Gastrocnemius medialis (tissue), 4 donors: ENCODE data around the gene C2orf78. TPM values are rescaled to one million over a fixed set of nuclear protein-coding genes. Genes with fewer than 3 reads are reported as not detected.

Experiments used
- ATAC-seq, 2 donors: fragments of 150-250 bp; one replicate each; pipeline ENCODE4 v1.9.1; 2016
- DNase-seq, 2 donors: peaks; one replicate each; pipeline ENCODE4 v3.0.0-alpha.2; 2019
- H3K27ac ChIP-seq, 4 donors: fragments of 200-600 bp; sonication (generic); 1 replicate in 1 of 4; 2 replicates in 3 of 4; pipeline ENCODE4 v1.5.1; 2016 to 2018; ENCODE audit warnings: mild to moderate bottlenecking in 2 of 4, moderate library complexity in 1 of 4
- H3K27me3 ChIP-seq, 3 donors: fragments of 200-600 bp; sonication (generic) in 2 of 3; 1 replicate in 1 of 3; 2 replicates in 2 of 3; pipeline versions ENCODE4 v1.5.1 to v1.6.0; 2016 to 2019; ENCODE audit warnings: mild to moderate bottlenecking in 1 of 3, moderate library complexity in 1 of 3
- H3K36me3 ChIP-seq, 2 donors: fragments of 200-600 bp; sonication (generic) in 1 of 2; one replicate each; pipeline ENCODE4 v1.5.1; 2017 to 2018
- H3K4me1 ChIP-seq, 2 donors: fragments of 200-600 bp; sonication (generic) in 1 of 2; one replicate each; pipeline ENCODE4 v1.5.1; 2016 to 2017; ENCODE audit warnings: mild to moderate bottlenecking in 2 of 2
- H3K4me3 ChIP-seq, 4 donors: fragments of 200-600 bp; sonication (generic) in 3 of 4; 1 replicate in 1 of 4; 2 replicates in 3 of 4; pipeline ENCODE4 v1.5.1; 2016 to 2019; ENCODE audit warnings: mild to moderate bottlenecking in 2 of 4
- H3K9me3 ChIP-seq, 3 donors: fragments of 200-600 bp; sonication (generic) in 2 of 3; 1 replicate in 1 of 3; 2 replicates in 2 of 3; pipeline ENCODE4 v1.5.1; 2016 to 2019
- POLR2A ChIP-seq, 2 donors: fragments of 450-650 bp; IDR thresholded peaks; one replicate each; pipeline ENCODE4 v1.6.1; 2017; ENCODE audit warnings: antibody characterized with exemption in 2 of 2, mild to moderate bottlenecking in 2 of 2, moderate library complexity in 2 of 2
- in situ Hi-C, 4 donors: fragments of 200-750 bp; cut with MboI; loops; one replicate each; pipeline versions ENCODE4 v1.15.0 to v1.8.0; 2017; ENCODE audit warnings: low sequenced_read_pairs in 4 of 4
- intact Hi-C: fragments of 100-400 bp; cut with DNase I; formaldehyde crosslinking; loops from one replicate; pipeline ENCODE4 v1.15.1; 2023; ENCODE audit warnings: low total_unique reads
- total RNA-seq, 4 donors: library from RNA; depleted of rRNA; stranded (reverse); fragments of >200 nt; gene quantifications; one replicate each; pipeline versions ENCODE4 v1.1.0 to v1.2.3, GENCODE V29; 2016
- TF ChIP-seq, protein P1 (sequence below), 5 experiments: fragments of 450-650 bp in 3 of 5; fragments of 200-600 bp in 2 of 5; sonication (generic) in 2 of 5; IDR thresholded peaks in 4 of 5; conservative IDR thresholded peaks in 1 of 5; 1 replicate in 4 of 5; 2 replicates in 1 of 5; pipeline ENCODE4 v1.5.1; 2016 to 2019; ENCODE audit warnings: antibody characterized with exemption in 5 of 5, mild to moderate bottlenecking in 3 of 5, moderate library complexity in 3 of 5

C2orf78 gene
- total RNA-seq, 4 donors from 2014 or later: 0.16 TPM; not detected in 3

DNA sequence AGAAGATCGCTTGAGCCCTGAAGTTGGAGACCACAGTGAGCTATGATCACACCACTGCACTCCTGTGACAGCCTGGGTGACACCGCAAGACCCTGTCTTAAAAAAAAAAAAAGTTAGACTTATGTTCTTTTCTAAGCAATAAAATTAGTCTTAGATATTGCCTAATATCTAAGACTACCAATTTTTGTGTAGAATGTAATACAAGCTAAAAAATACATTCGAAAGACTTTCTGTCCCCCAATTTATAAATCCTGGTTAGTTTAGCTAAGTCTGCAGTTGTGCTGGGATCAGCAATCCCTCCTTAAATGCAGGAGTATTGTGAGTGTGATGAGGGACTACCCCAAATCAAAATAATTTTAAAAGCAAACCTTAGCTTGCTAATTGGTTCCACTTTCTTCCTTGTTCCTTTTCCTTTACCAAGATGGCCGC is 44.4 kb downstream of the C2orf78 start:
- TF ChIP-seq, protein P1, sequence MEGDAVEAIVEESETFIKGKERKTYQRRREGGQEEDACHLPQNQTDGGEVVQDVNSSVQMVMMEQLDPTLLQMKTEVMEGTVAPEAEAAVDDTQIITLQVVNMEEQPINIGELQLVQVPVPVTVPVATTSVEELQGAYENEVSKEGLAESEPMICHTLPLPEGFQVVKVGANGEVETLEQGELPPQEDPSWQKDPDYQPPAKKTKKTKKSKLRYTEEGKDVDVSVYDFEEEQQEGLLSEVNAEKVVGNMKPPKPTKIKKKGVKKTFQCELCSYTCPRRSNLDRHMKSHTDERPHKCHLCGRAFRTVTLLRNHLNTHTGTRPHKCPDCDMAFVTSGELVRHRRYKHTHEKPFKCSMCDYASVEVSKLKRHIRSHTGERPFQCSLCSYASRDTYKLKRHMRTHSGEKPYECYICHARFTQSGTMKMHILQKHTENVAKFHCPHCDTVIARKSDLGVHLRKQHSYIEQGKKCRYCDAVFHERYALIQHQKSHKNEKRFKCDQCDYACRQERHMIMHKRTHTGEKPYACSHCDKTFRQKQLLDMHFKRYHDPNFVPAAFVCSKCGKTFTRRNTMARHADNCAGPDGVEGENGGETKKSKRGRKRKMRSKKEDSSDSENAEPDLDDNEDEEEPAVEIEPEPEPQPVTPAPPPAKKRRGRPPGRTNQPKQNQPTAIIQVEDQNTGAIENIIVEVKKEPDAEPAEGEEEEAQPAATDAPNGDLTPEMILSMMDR (IDR thresholded peaks at IDR 0.05 in 4 of 5, conservative IDR thresholded peaks at IDR 0.05 in 1 of 5): no peak
- TF ChIP-seq POLR2A (IDR thresholded peaks at IDR 0.05): no peak
- H3K4me1 ChIP-seq: peaks cover 42 to 46% of the 10 kb centered on the region in 2 donors
- H3K27ac ChIP-seq: peak overlapping the region; percentile 92 to 97 (median 96)
- no peak for DNase-seq
- no peaks in the 10 kb centered on the region for H3K9me3 ChIP-seq
- intact Hi-C loops (loop anchor here (10.0 kb wide), 6 partner anchors 156 to 566 kb away; partner anchors contain the start of genes BOLA3, MOB1A and TET3), in situ Hi-C loops (loop anchor here in 2 of 4 donors (10.0 to 25.0 kb wide), 3 partner anchors 96 to 506 kb away; partner anchors contain the start of gene DGUOK (in 1 of the 2))
- H3K4me3 ChIP-seq: peak overlapping the region; percentile 52 to 94 (median 86)
- H3K27me3 ChIP-seq: no peaks in the 10 kb centered on the region
- ATAC-seq: no peak
- H3K36me3 ChIP-seq: peaks cover 0 to 15% of the 10 kb centered on the region in 2 donors

DNA sequence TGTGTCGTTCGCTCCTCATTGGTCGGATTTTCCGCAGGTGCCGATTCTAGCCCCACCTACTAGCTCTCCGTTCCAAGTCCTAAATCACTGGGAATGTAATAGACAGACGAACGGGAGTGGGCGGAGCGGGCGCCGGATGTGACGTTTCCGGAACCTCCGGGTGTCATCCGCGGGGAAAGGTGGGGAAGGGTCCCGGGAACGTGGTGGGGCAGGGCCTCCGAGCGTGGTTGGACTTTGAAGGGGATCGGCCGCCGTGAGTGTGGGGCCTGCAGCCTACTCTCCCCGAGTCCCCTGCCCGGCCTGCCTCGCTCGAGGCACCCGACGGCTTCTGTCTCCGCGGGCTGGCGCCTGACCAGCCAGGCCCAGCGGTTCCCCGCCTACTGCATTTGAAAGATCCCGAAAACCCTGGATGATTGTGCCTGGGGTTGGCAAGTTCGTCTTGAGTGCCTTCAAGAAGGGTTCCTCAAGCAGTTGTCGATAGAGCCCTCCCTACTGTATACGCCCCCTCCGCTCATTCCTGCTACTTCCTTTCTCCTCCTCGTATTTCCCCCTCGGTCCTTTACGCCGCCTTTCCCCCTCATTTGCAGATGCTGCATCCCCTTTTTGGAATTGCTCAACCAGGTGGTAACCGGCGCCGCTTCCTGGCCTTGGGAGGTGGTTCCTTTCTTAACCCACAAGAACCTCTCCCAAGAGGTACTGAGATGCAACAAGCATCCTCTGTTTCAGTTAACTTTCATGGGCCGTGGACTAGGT is 45.0 kb downstream of the C2orf78 start, which contains the start of gene STAMBP:
Gene STAMBP, plus strand, starts transcription at position 144 of the 753 bp plus-strand sequence. CDS start 1,896 bp downstream, outside the sequence.
- Histone ChIP-seq H3K27me3 (no peaks in the 10 kb centered on the region), H3K27ac (peak within 1 kb of the TSS; percentile 92 to 97 (median 96)), H3K9me3 (no peaks in the 10 kb centered on the region), H3K4me1 (peaks cover 47 to 51% of the 10 kb centered on the region in 2 donors), H3K4me3 (peak within 1 kb of the TSS; percentile 79 to 94 (median 86)), H3K36me3 (peaks cover 0 to 15% of the 10 kb centered on the region in 2 donors)
- DNase-seq (peak; percentile 96), ATAC-seq (peak; percentile 91 to 96)
- TF ChIP-seq POLR2A (IDR thresholded peaks at IDR 0.05): peak; percentile 78 to 85
- TF ChIP-seq, protein P1 (IDR thresholded peaks at IDR 0.05 in 4 of 5, conservative IDR thresholded peaks at IDR 0.05 in 1 of 5): no peak
- in situ Hi-C loops: loop anchor here in 2 of 4 donors (10.0 to 25.0 kb wide), 3 partner anchors 96 to 506 kb away; partner anchors contain the start of gene DGUOK (in 1 of the 2)
- intact Hi-C loops: loop anchor here (1.0 to 10.0 kb wide), 7 partner anchors 97 to 566 kb away; partner anchors contain the start of genes BOLA3, DGUOK, MOB1A and TET3

DNA sequence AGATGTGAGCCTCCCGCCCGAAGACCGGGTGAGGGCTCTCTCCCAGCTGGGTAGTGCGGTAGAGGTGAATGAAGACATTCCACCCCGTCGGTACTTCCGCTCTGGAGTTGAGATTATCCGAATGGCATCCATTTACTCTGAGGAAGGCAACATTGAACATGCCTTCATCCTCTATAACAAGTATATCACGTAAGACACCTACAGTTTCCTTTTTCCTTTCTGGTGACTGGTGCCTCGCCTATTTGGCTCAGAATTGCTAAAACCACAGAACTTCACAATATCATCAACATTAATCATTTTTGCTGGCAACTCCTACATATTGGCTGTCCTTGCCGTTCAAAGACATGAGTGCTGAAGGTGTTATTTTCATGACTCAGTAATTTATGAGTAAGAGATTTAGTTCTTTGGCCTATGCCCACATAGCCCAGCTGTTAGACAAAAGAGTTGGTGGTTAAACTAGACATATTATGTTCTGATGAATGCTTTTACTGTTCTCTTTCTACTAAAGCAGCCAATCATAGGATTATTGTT is 47.0 kb downstream of the C2orf78 start:
- DNase-seq (no peak), ATAC-seq (peak in 1 of 2 donors; percentile 44)
- Histone ChIP-seq H3K27me3 (no peaks in the 10 kb centered on the region), H3K36me3 (peaks cover 0 to 15% of the 10 kb centered on the region in 2 donors), H3K4me1 (peaks cover 47 to 56% of the 10 kb centered on the region in 2 donors), H3K27ac (peak overlapping the region; percentile 75 to 96 (median 94)), H3K9me3 (no peaks in the 10 kb centered on the region), H3K4me3 (peak overlapping the region in 1 of 4 donors; percentile 94)
- in situ Hi-C loops: loop anchor here in 1 of 4 donors (25.0 kb wide), 1 partner anchor 331 kb away; no protein-coding TSS in a partner anchor
- TF ChIP-seq, protein P1 (IDR thresholded peaks at IDR 0.05 in 4 of 5, conservative IDR thresholded peaks at IDR 0.05 in 1 of 5): no peak
- no peak for TF ChIP-seq POLR2A (IDR thresholded peaks at IDR 0.05)
- intact Hi-C loops: loop anchor here (5.0 kb wide), 1 partner anchor 171 kb away; no protein-coding TSS in a partner anchor

DNA sequence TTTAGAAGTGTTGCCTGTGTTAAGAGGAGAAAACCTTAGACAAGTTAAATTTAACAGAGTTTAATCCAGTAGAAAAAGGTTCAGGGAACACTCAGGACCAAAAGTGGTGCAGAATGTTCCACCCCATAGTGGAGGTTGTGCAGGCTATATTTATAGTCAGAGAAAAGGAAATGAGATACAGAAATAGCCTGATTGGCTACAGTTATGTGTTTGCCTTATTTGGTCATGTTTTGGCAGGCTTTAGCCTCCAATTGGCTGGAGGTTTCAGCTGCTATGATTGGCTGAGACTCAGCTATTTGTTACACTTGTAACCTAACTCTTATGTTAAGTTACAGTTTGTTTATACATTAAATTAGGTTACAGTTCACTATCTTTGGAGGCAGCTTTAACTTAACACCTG is 48.9 kb downstream of the C2orf78 start:
- Histone ChIP-seq H3K27me3 (no peaks in the 10 kb centered on the region), H3K4me1 (peaks cover 52 to 64% of the 10 kb centered on the region in 2 donors), H3K9me3 (no peaks in the 10 kb centered on the region), H3K36me3 (peaks cover 0 to 15% of the 10 kb centered on the region in 2 donors), H3K4me3 (no peak overlapping the region), H3K27ac (peak overlapping the region; percentile 75 to 96 (median 94))
- DNase-seq (peak; percentile 35 to 65), ATAC-seq (peak; percentile 74 to 81)
- intact Hi-C loops: loop anchor here (5.0 kb wide), 1 partner anchor 169 kb away; no protein-coding TSS in a partner anchor
- peak; percentile 9 to 72 for TF ChIP-seq POLR2A (IDR thresholded peaks at IDR 0.05)
- TF ChIP-seq, protein P1 (IDR thresholded peaks at IDR 0.05 in 4 of 5, conservative IDR thresholded peaks at IDR 0.05 in 1 of 5): no peak
- in situ Hi-C loops: loop anchor here in 1 of 4 donors (25.0 kb wide), 1 partner anchor 329 kb away; no protein-coding TSS in a partner anchor
